ENCODE data around the gene ZC3H10. TPM values are rescaled to one million over a fixed set of nuclear protein-coding genes. Genes with fewer than 3 reads are reported as not detected.

ZC3H10 gene
- total RNA-seq, 1 experiment from 2014 or later = 4.4 TPM

DNA sequence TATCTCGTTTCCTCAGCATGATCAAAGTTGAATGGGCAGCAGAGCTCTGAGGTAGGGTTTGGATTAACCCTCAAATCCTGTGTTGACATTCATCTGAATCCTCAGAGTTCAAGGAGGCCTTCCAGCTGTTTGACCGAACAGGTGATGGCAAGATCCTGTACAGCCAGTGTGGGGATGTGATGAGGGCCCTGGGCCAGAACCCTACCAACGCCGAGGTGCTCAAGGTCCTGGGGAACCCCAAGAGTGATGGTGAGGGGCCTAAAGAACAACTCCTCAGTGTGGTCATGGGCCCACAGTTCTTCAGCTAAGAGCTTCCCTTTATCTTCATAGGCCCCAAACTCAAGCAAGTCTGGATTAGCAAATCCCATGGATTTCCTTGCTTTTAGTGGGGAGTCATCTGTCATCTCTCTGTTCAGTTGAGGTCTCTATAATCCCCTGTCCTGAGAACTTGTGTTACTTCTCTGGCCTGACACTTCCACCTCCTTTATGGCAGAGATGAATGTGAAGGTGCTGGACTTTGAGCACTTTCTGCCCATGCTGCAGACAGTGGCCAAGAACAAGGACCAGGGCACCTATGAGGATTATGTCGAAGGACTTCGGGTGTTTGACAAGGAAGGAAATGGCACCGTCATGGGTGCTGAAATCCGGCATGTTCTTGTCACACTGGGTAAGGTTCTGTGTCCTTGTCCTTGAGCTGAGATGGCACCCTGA, 41.6 kb downstream of the ZC3H10 start:
- Histone ChIP-seq H3K4me3 (peak overlapping the region; percentile 95), H3K79me2 (ENCODE audit: low read depth) (peaks cover 35% of the 10 kb centered on the region), H3K27me3 (ENCODE audit: insufficient read depth, low read depth) (no peaks in the 10 kb centered on the region), H3K36me3 (ENCODE audit: low read depth) (peaks cover 38% of the 10 kb centered on the region), H3K4me2 (peak overlapping the region; percentile 89), H2AFZ (no peak overlapping the region), H3K4me1 (replicated peaks; ENCODE audit: insufficient read depth) (peaks cover 23% of the 10 kb centered on the region), H3K27ac (peak overlapping the region; percentile 82), H3K9me3 (ENCODE audit: insufficient read depth, low read depth) (no peaks in the 10 kb centered on the region), H3F3A (ENCODE audit: insufficient read depth, low read depth) (peaks cover 59% of the 10 kb centered on the region), H4K20me1 (ENCODE audit: insufficient read depth) (peaks cover 26% of the 10 kb centered on the region), H3K9me2 (ENCODE audit: insufficient read depth) (no peaks in the 10 kb centered on the region)
- intact Hi-C loops (cut with micrococcal nuclease; ENCODE audit: unreplicated experiment) = loop anchor here (5.0 to 10.0 kb wide), 2 partner anchors 42 to 115 kb away; partner anchors contain the start of genes RPL41, RPS26 and ZC3H10
- BruUV-seq (replicated peaks) = TSS peak; percentile 57
- TF ChIP-seq, protein P1, sequence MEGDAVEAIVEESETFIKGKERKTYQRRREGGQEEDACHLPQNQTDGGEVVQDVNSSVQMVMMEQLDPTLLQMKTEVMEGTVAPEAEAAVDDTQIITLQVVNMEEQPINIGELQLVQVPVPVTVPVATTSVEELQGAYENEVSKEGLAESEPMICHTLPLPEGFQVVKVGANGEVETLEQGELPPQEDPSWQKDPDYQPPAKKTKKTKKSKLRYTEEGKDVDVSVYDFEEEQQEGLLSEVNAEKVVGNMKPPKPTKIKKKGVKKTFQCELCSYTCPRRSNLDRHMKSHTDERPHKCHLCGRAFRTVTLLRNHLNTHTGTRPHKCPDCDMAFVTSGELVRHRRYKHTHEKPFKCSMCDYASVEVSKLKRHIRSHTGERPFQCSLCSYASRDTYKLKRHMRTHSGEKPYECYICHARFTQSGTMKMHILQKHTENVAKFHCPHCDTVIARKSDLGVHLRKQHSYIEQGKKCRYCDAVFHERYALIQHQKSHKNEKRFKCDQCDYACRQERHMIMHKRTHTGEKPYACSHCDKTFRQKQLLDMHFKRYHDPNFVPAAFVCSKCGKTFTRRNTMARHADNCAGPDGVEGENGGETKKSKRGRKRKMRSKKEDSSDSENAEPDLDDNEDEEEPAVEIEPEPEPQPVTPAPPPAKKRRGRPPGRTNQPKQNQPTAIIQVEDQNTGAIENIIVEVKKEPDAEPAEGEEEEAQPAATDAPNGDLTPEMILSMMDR (conservative IDR thresholded peaks at IDR 0.05) = no peak
- TF ChIP-seq EZH2 (IDR thresholded peaks at IDR 0.05; ENCODE audit: low read depth) = no peak
- no peak for DNase-seq
- ChIA-PET POLR2A (ENCODE audit: unreplicated experiment) (interaction anchor here (0.7 to 1.6 kb wide), 2 partner anchors 32 to 489 kb away, joined by 3 to 13 read pairs; partner anchors contain the start of gene ESYT1), CTCF (interaction anchor here (0.5 kb wide), 1 partner anchor 61 kb away, joined by 3 read pairs; no protein-coding TSS in a partner anchor)

DNA sequence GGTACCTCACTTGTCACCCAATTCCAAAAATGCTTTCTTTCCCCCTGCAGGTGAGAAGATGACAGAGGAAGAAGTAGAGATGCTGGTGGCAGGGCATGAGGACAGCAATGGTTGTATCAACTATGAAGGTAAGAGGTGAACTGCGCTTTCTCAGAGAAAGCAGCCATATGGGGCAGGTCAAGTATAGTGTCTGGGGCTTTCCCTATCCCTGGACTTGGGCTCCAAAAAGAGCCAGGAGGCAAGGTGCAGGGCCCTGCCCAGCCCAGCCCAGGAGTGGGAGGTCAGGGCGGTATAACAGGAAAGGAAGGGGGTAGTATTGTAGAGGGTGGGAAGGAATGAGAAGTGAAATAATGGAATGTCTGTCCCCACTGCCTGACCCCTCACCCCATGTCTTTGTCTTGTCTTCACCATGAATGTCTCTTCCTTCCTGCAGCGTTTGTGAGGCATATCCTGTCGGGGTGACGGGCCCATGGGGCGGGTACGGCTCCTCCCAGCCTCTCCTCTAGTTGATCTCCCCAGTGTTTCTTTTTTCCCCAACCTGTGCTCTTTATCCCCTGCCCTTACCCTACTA, 42.2 kb downstream of the ZC3H10 start:
- Histone ChIP-seq H4K20me1 (ENCODE audit: insufficient read depth) (peaks cover 26% of the 10 kb centered on the region), H3K4me3 (peak overlapping the region; percentile 95; the same call in 1 of the 2 replicates), H3K36me3 (ENCODE audit: low read depth) (peaks cover 42% of the 10 kb centered on the region), H3K27me3 (ENCODE audit: insufficient read depth, low read depth) (no peaks in the 10 kb centered on the region), H3K27ac (peak overlapping the region; percentile 82), H3K4me1 (replicated peaks; ENCODE audit: insufficient read depth) (peaks cover 23% of the 10 kb centered on the region), H2AFZ (no peak overlapping the region), H3K9me3 (ENCODE audit: insufficient read depth, low read depth) (no peaks in the 10 kb centered on the region), H3K4me2 (peak overlapping the region; percentile 89), H3K79me2 (ENCODE audit: low read depth) (peaks cover 35% of the 10 kb centered on the region), H3K9me2 (ENCODE audit: insufficient read depth) (no peaks in the 10 kb centered on the region), H3F3A (ENCODE audit: insufficient read depth, low read depth) (peaks cover 58% of the 10 kb centered on the region)
- TF ChIP-seq, protein P1 (conservative IDR thresholded peaks at IDR 0.05) = no peak
- no peak for TF ChIP-seq EZH2 (IDR thresholded peaks at IDR 0.05; ENCODE audit: low read depth)
- BruUV-seq (replicated peaks) = no TSS peak
- intact Hi-C loops (cut with micrococcal nuclease; ENCODE audit: unreplicated experiment) = loop anchor here (10.0 kb wide), 1 partner anchor 115 kb away; the partner anchor contains the start of gene RPS26
- ChIA-PET CTCF (interaction anchor here (1.0 kb wide), 1 partner anchor 29 kb away, joined by 3 read pairs; the partner anchor contains the start of gene SMARCC2), POLR2A (ENCODE audit: unreplicated experiment) (interaction anchor here (0.7 kb wide), 2 partner anchors 378 to 490 kb away, joined by 3 read pairs; no protein-coding TSS in a partner anchor)
- no peak for DNase-seq

DNA sequence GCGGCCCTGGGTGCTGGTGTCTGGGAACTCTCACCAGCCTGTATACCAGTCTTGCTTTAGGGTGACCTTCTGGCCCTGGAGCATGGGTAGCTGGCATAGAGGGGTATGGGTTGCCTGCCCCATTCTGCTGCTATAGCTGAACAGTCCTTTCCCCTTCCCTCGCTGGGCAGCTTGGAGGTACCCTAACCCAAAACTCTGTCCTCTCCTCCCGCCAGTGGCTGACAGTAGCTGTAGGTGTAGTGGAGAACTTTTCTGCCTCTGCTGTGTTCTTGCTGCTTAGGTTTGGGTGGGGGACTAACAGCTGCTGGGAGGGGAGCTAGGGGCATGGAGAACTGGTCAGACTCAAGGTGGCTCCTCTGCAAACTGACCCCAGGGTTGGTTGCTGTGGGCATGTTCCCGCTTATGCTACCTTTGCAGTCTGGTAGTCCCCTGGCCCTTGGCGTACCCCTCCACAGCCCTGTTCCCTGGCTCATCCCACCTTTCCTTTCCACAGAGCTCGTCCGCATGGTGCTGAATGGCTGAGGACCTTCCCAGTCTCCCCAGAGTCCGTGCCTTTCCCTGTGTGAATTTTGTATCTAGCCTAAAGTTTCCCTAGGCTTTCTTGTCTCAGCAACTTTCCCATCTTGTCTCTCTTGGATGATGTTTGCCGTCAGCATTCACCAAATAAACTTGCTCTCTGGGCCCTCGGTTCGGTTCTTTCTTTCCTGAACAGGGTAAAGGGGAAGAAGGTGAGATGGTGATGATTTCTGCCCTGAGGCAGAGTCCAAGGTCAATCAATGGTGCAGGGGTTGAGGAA, 43.0 kb downstream of the ZC3H10 start:
- Histone ChIP-seq H3K4me3 (no peak overlapping the region), H3K36me3 (ENCODE audit: low read depth) (peaks cover 42% of the 10 kb centered on the region), H2AFZ (no peak overlapping the region), H3K4me2 (peak overlapping the region; percentile 89), H3K9me2 (ENCODE audit: insufficient read depth) (no peaks in the 10 kb centered on the region), H3F3A (ENCODE audit: insufficient read depth, low read depth) (peaks cover 64% of the 10 kb centered on the region), H3K79me2 (ENCODE audit: low read depth) (peaks cover 35% of the 10 kb centered on the region), H3K27ac (no peak overlapping the region), H3K4me1 (replicated peaks; ENCODE audit: insufficient read depth) (peaks cover 23% of the 10 kb centered on the region), H4K20me1 (ENCODE audit: insufficient read depth) (peaks cover 26% of the 10 kb centered on the region), H3K27me3 (ENCODE audit: insufficient read depth, low read depth) (no peaks in the 10 kb centered on the region), H3K9me3 (ENCODE audit: insufficient read depth, low read depth) (no peaks in the 10 kb centered on the region)
- intact Hi-C loops (cut with micrococcal nuclease; ENCODE audit: unreplicated experiment) = loop anchor here (10.0 kb wide), 1 partner anchor 116 kb away; the partner anchor contains the start of gene RPS26
- ChIA-PET POLR2A (ENCODE audit: unreplicated experiment) (interaction anchor here (0.6 to 0.7 kb wide), 3 partner anchors 61 to 509 kb away, joined by 3 read pairs; no protein-coding TSS in a partner anchor), CTCF (interaction anchor here (0.5 to 1.0 kb wide), 3 partner anchors 28 to 97 kb away, joined by 3 to 5 read pairs (median 3); partner anchors contain the start of gene SMARCC2)
- BruUV-seq (replicated peaks) = no TSS peak
- DNase-seq = no peak
- TF ChIP-seq EZH2 (IDR thresholded peaks at IDR 0.05; ENCODE audit: low read depth) = no peak
- TF ChIP-seq, protein P1 (conservative IDR thresholded peaks at IDR 0.05) = no peak
